ENCODE data around the gene NUP62.

NUP62 gene

GRCh38 chr19:49952479-49952836, 23.2 kb upstream of the NUP62 start:
- Histone ChIP-seq H3K4me1 (ENCODE audit: control extremely low read depth in 1 of 4, control insufficient read depth in 4 of 4, insufficient read depth in 4 of 4, low read length in 3 of 4) (peaks cover 6 to 23% (median 15%) of the 10 kb centered on the region in 4 experiments), H3K27me3 (replicated peaks in 2 of 5; ENCODE audit: control insufficient read depth in 4 of 5, insufficient read depth in 5 of 5, low read length in 4 of 5) (peaks cover 0 to 7% (median 0%) of the 10 kb centered on the region in 5 experiments), H3K9me3 (ENCODE audit: control extremely low read depth in 1 of 5, control insufficient read depth in 4 of 5, insufficient read depth in 2 of 5, low read depth in 1 of 5, low read length in 4 of 5) (no peaks in the 10 kb centered on the region), H3K4me3 (ENCODE audit: control insufficient read depth in 1 of 7, extremely low read depth in 1 of 7, insufficient read depth in 4 of 7, low read depth in 2 of 7, low read length in 6 of 7) (no peak overlapping the region), H3K36me3 (ENCODE audit: control insufficient read depth in 4 of 4, insufficient read depth in 4 of 4, low read length in 3 of 4) (no peaks in the 10 kb centered on the region), H3K27ac (ENCODE audit: insufficient read depth in 1 of 2, low read depth in 1 of 2, low read length in 2 of 2, poor library complexity in 1 of 2, severe bottlenecking in 2 of 2) (no peak overlapping the region)
- ChIA-PET CTCF (interaction anchor here (2.9 to 4.3 kb wide), 2 partner anchors 14 to 33 kb away, joined by 7 to 20 read pairs; no protein-coding TSS in a partner anchor), POLR2A (interaction anchor here (0.7 kb wide), 1 partner anchor 312 kb away, joined by 3 read pairs; no protein-coding TSS in a partner anchor)
- no peak for DNase-seq

GRCh38 chr19:49951806-49952478, 22.6 kb upstream of the NUP62 start:
- peaks cover 6 to 23% (median 15%) of the 10 kb centered on the region in 4 experiments for H3K4me1 ChIP-seq (ENCODE audit: control extremely low read depth in 1 of 4, control insufficient read depth in 4 of 4, insufficient read depth in 4 of 4, low read length in 3 of 4)
- CTCF ChIA-PET: interaction anchor here (2.9 to 4.3 kb wide), 2 partner anchors 14 to 33 kb away, joined by 7 to 20 read pairs; no protein-coding TSS in a partner anchor
- 92% methylated on average over 8 of the region's 9 CpGs for WGBS (ENCODE audit: insufficient coverage)

GRCh38 chr19:49950956-49951526, 21.7 kb upstream of the NUP62 start:
- no peak for DNase-seq
- no peaks in the 10 kb centered on the region for H3K36me3 ChIP-seq (ENCODE audit: control insufficient read depth in 4 of 4, insufficient read depth in 4 of 4, low read length in 3 of 4)
- CTCF ChIA-PET: interaction anchor here (0.6 to 4.3 kb wide), 4 partner anchors 9 to 185 kb away, joined by 3 to 20 read pairs (median 5); no protein-coding TSS in a partner anchor
- POLR2A ChIA-PET: no interaction called here
- 97% methylated on average over 12 of the region's 13 CpGs for WGBS (ENCODE audit: insufficient coverage)
- no peak overlapping the region for H3K4me3 ChIP-seq (ENCODE audit: control insufficient read depth in 1 of 7, extremely low read depth in 1 of 7, insufficient read depth in 4 of 7, low read depth in 2 of 7, low read length in 6 of 7)
- H3K4me1 ChIP-seq (ENCODE audit: control extremely low read depth in 1 of 4, control insufficient read depth in 4 of 4, insufficient read depth in 4 of 4, low read length in 3 of 4): peaks cover 6 to 23% (median 15%) of the 10 kb centered on the region in 4 experiments
- no peak overlapping the region for H3K27ac ChIP-seq (ENCODE audit: insufficient read depth in 1 of 2, low read depth in 1 of 2, low read length in 2 of 2, poor library complexity in 1 of 2, severe bottlenecking in 2 of 2)
- peaks cover 0 to 7% (median 0%) of the 10 kb centered on the region in 5 experiments for H3K27me3 ChIP-seq (replicated peaks in 2 of 5; ENCODE audit: control insufficient read depth in 4 of 5, insufficient read depth in 5 of 5, low read length in 4 of 5)
- H3K9me3 ChIP-seq (ENCODE audit: control extremely low read depth in 1 of 5, control insufficient read depth in 4 of 5, insufficient read depth in 2 of 5, low read depth in 1 of 5, low read length in 4 of 5): no peaks in the 10 kb centered on the region

More at GRCh38 chr19:49951806-49952478, 22.6 kb upstream of the NUP62 start:
- H3K36me3 ChIP-seq (ENCODE audit: control insufficient read depth in 4 of 4, insufficient read depth in 4 of 4, low read length in 3 of 4): no peaks in the 10 kb centered on the region
- H3K4me3 ChIP-seq (ENCODE audit: control insufficient read depth in 1 of 7, extremely low read depth in 1 of 7, insufficient read depth in 4 of 7, low read depth in 2 of 7, low read length in 6 of 7): no peak overlapping the region
- H3K27ac ChIP-seq (ENCODE audit: insufficient read depth in 1 of 2, low read depth in 1 of 2, low read length in 2 of 2, poor library complexity in 1 of 2, severe bottlenecking in 2 of 2): no peak overlapping the region
- POLR2A ChIA-PET: interaction anchor here (0.7 kb wide), 1 partner anchor 312 kb away, joined by 3 read pairs; no protein-coding TSS in a partner anchor
- no peak for DNase-seq
- H3K27me3 ChIP-seq (replicated peaks in 2 of 5; ENCODE audit: control insufficient read depth in 4 of 5, insufficient read depth in 5 of 5, low read length in 4 of 5): peaks cover 0 to 7% (median 0%) of the 10 kb centered on the region in 5 experiments
- no peaks in the 10 kb centered on the region for H3K9me3 ChIP-seq (ENCODE audit: control extremely low read depth in 1 of 5, control insufficient read depth in 4 of 5, insufficient read depth in 2 of 5, low read depth in 1 of 5, low read length in 4 of 5)

DNA sequence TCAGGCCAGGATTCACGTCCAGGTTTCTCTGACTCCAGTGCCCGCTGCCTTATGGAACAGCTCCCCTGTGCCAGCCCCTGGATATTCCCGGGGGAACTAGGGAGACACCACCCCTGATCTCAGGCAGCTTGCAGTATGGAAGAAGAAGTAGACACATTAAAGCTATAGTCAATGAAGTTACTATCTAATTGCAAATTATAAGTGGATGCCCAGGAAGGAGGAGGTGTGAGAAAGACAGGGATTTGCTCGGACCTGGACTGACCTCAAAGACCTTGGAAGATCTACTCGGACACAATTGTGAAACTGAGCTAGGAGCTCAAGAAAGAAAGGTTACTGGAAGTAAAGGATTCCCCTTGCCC, 21.3 kb upstream of the NUP62 start:
- ChIA-PET POLR2A (no interaction called here), CTCF (interaction anchor here (0.6 to 4.3 kb wide), 3 partner anchors 9 to 185 kb away, joined by 3 to 20 read pairs (median 3); no protein-coding TSS in a partner anchor)
- DNase-seq: no peak
- Histone ChIP-seq H3K4me3 (ENCODE audit: control insufficient read depth in 1 of 7, extremely low read depth in 1 of 7, insufficient read depth in 4 of 7, low read depth in 2 of 7, low read length in 6 of 7) (no peak overlapping the region), H3K9me3 (ENCODE audit: control extremely low read depth in 1 of 5, control insufficient read depth in 4 of 5, insufficient read depth in 2 of 5, low read depth in 1 of 5, low read length in 4 of 5) (no peaks in the 10 kb centered on the region), H3K36me3 (ENCODE audit: control insufficient read depth in 4 of 4, insufficient read depth in 4 of 4, low read length in 3 of 4) (no peaks in the 10 kb centered on the region), H3K27ac (ENCODE audit: insufficient read depth in 1 of 2, low read depth in 1 of 2, low read length in 2 of 2, poor library complexity in 1 of 2, severe bottlenecking in 2 of 2) (no peak overlapping the region), H3K4me1 (ENCODE audit: control extremely low read depth in 1 of 4, control insufficient read depth in 4 of 4, insufficient read depth in 4 of 4, low read length in 3 of 4) (peaks cover 6 to 23% (median 15%) of the 10 kb centered on the region in 4 experiments), H3K27me3 (replicated peaks in 2 of 5; ENCODE audit: control insufficient read depth in 4 of 5, insufficient read depth in 5 of 5, low read length in 4 of 5) (peaks cover 0 to 7% (median 0%) of the 10 kb centered on the region in 5 experiments)
- 98% methylated on average over 4 of the region's 5 CpGs for WGBS (ENCODE audit: insufficient coverage)

- ChIA-PET POLR2A (no interaction called here), CTCF (interaction anchor here (0.6 to 4.3 kb wide), 4 partner anchors 8 to 186 kb away, joined by 3 to 20 read pairs (median 3); no protein-coding TSS in a partner anchor)
- DNase-seq: no peak
- peaks cover 0 to 7% (median 0%) of the 10 kb centered on the region in 5 experiments for H3K27me3 ChIP-seq (replicated peaks in 2 of 5; ENCODE audit: control insufficient read depth in 4 of 5, insufficient read depth in 5 of 5, low read length in 4 of 5)
- H3K27ac ChIP-seq (ENCODE audit: insufficient read depth in 1 of 2, low read depth in 1 of 2, low read length in 2 of 2, poor library complexity in 1 of 2, severe bottlenecking in 2 of 2): no peak overlapping the region
- H3K36me3 ChIP-seq (ENCODE audit: control insufficient read depth in 4 of 4, insufficient read depth in 4 of 4, low read length in 3 of 4): no peaks in the 10 kb centered on the region
- WGBS (ENCODE audit: insufficient coverage): 92% methylated on average over 7 of the region's 11 CpGs
- peaks cover 6 to 20% (median 15%) of the 10 kb centered on the region in 4 experiments for H3K4me1 ChIP-seq (ENCODE audit: control extremely low read depth in 1 of 4, control insufficient read depth in 4 of 4, insufficient read depth in 4 of 4, low read length in 3 of 4)
- no peak overlapping the region for H3K4me3 ChIP-seq (ENCODE audit: control insufficient read depth in 1 of 7, extremely low read depth in 1 of 7, insufficient read depth in 4 of 7, low read depth in 2 of 7, low read length in 6 of 7)
- H3K9me3 ChIP-seq (ENCODE audit: control extremely low read depth in 1 of 5, control insufficient read depth in 4 of 5, insufficient read depth in 2 of 5, low read depth in 1 of 5, low read length in 4 of 5): no peaks in the 10 kb centered on the region
Measured at GRCh38 chr19:49949742-49950589, 20.7 kb upstream of the NUP62 start.

DNA sequence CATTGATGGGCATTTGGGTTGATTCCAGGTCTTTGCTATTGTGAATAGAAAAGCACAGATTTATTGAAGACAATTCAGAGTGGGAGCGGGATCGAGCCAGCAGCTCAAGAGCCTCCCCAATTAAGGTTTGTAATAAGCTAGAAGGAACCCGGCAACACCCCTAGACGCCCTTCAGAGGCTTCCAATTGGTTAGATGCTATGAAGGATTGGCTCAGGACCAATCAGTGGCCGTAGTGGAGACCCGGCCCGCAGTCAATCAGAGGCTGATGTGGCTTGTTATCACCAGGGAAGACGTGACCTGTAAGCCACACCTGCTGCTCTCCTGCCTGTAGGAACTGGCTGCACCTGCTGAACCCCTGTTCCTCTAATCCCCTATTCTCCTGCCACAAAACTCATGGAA, 17.1 kb upstream of the NUP62 start:
- Histone ChIP-seq H3K27ac (ENCODE audit: insufficient read depth in 1 of 2, low read depth in 1 of 2, low read length in 2 of 2, poor library complexity in 1 of 2, severe bottlenecking in 2 of 2) (no peak overlapping the region), H3K4me1 (ENCODE audit: control extremely low read depth in 1 of 4, control insufficient read depth in 4 of 4, insufficient read depth in 4 of 4, low read length in 3 of 4) (no peaks in the 10 kb centered on the region), H3K9me3 (ENCODE audit: control extremely low read depth in 1 of 5, control insufficient read depth in 4 of 5, insufficient read depth in 2 of 5, low read depth in 1 of 5, low read length in 4 of 5) (no peaks in the 10 kb centered on the region), H3K36me3 (ENCODE audit: control insufficient read depth in 4 of 4, insufficient read depth in 4 of 4, low read length in 3 of 4) (no peaks in the 10 kb centered on the region), H3K27me3 (replicated peaks in 2 of 5; ENCODE audit: control insufficient read depth in 4 of 5, insufficient read depth in 5 of 5, low read length in 4 of 5) (peaks cover 0 to 3% (median 0%) of the 10 kb centered on the region in 5 experiments), H3K4me3 (ENCODE audit: control insufficient read depth in 1 of 7, extremely low read depth in 1 of 7, insufficient read depth in 4 of 7, low read depth in 2 of 7, low read length in 6 of 7) (no peak overlapping the region)
- ChIA-PET POLR2A (no interaction called here), CTCF (no interaction called here)
- DNase-seq: no peak
- WGBS (ENCODE audit: insufficient coverage): 87% methylated on average over 8 of the region's 8 CpGs
